Stomach (tissue), 9 donors: ENCODE data around the gene METRNL. TPM values are rescaled to one million over a fixed set of nuclear protein-coding genes. Genes with fewer than 3 reads are reported as not detected.

Experiments
- DNase-seq, 2 donors: peaks; one replicate each; pipeline versions ENCODE4 v3.0.0 to v3.0.0-alpha.2; 2013 to 2019
- H3K27ac ChIP-seq, 5 donors: fragments of 200-600 bp in 4 of 5; sonication (generic) in 4 of 5; one replicate each; pipeline ENCODE4 v1.5.1; 2013 to 2019; ENCODE audit warnings: mild to moderate bottlenecking in 1 of 5, moderate library complexity in 1 of 5
- H3K27me3 ChIP-seq, 3 donors: fragments of 200-600 bp; sonication (generic); one replicate each; pipeline ENCODE4 v1.5.1; 2017 to 2019; ENCODE audit warnings: mixed run types in 1 of 3
- H3K36me3 ChIP-seq, 4 donors: fragments of 200-600 bp; sonication (generic); 1 replicate in 3 of 4; 2 replicates in 1 of 4; pipeline ENCODE4 v1.5.1; 2016 to 2019
- H3K4me1 ChIP-seq, 4 donors: fragments of 200-600 bp; sonication (generic); one replicate each; pipeline ENCODE4 v1.5.1; 2016 to 2019
- H3K4me3 ChIP-seq, 4 donors: fragments of 200-600 bp; sonication (generic) in 3 of 4; one replicate each; pipeline ENCODE4 v1.5.1; 2016 to 2019; ENCODE audit warnings: mild to moderate bottlenecking in 1 of 4
- H3K9me3 ChIP-seq, 4 donors: fragments of 200-600 bp; sonication (generic); one replicate each; pipeline ENCODE4 v1.5.1; 2016 to 2019
- CTCF ChIP-seq, 7 experiments: fragments of 450-650 bp in 4 of 7; fragments of 200-600 bp in 3 of 7; sonication (generic) in 3 of 7; IDR thresholded peaks; one replicate each; pipeline ENCODE4 v1.5.1; 2016 to 2019; ENCODE audit warnings: antibody characterized with exemption in 7 of 7, control low read depth in 2 of 7, mild to moderate bottlenecking in 1 of 7
- EP300 ChIP-seq: sonication (generic); formaldehyde crosslinking; IDR thresholded peaks from one replicate; pipeline ENCODE4 v1.6.1; 2017; ENCODE audit warnings: antibody characterized with exemption
- POLR2A ChIP-seq, 4 donors: fragments of 450-650 bp; IDR thresholded peaks; one replicate each; pipeline ENCODE4 v1.6.1; 2016; ENCODE audit warnings: antibody characterized with exemption in 4 of 4, control low read depth in 2 of 4, mild to moderate bottlenecking in 1 of 4, moderate library complexity in 1 of 4
- POLR2AphosphoS5 ChIP-seq, 3 donors: sonication (generic); formaldehyde crosslinking; IDR thresholded peaks; one replicate each; pipeline ENCODE4 v1.6.1; 2016; ENCODE audit warnings: antibody characterized with exemption in 3 of 3
- WGBS, 5 donors: extraction: QIAGEN DNeasy Blood & Tissue Kit in 3 of 5; methylation state at CpG; one replicate each; pipeline versions ENCODE4 v1.1.5 to v1.1.7; 2013 to 2018; 5-methylcytosine and 5-hydroxymethylcytosine counted together
- intact Hi-C: fragments of 100-400 bp; cut with DNase I; formaldehyde crosslinking; loops from one replicate; pipeline ENCODE4 v1.15.1; 2023; ENCODE audit warnings: low total_unique reads
- polyA plus RNA-seq, 3 donors: library from polyadenylated mRNA; stranded (reverse); fragments of 200-250 nt; gene quantifications; one replicate each; pipeline ENCODE4 v1.2.3, GENCODE V29; 2013
- total RNA-seq, 5 donors: library from RNA; depleted of rRNA; stranded (reverse); fragments of >200 nt; gene quantifications; one replicate each; pipeline versions ENCODE4 v1.1.0 to v1.2.3, GENCODE V29; 2014 to 2016
- donor health status: healthy with polysubstance abuse.
- donor health status: Bipolar disorder and iron deficiency.
- donor health status: healthy.

METRNL gene
- total and polyA plus RNA-seq, 8 donors, result 25.7 to 452 (median 42.5) TPM

DNA sequence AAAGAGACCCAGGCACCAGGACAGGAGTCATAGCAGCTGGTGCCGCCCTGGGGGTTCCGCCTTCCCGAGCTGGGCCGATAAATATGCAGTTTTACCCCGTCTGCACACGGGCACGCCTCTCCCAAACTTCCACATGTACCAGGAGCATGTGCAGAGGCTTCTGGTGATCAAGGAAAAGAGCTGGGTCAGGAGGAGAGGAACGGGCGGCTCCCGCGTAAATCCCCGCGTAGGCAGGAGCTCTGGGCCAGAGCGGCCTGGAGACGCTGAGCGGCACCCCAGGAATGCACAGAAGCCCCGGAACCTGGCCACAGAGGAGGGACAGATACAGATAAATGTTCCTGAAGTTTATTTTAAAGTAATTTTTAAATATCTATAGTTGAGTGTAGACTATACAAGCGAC lies 46.6 kb upstream of the METRNL start:
- no peaks in the 10 kb centered on the region for H3K9me3 ChIP-seq
- peak in 1 of 2 donors; percentile 13 for DNase-seq
- intact Hi-C loops, result no loop called here
- no peaks in the 10 kb centered on the region for H3K27me3 ChIP-seq
- no peak overlapping the region for H3K27ac ChIP-seq
- H3K4me3 ChIP-seq, result no peak overlapping the region
- 95 to 97% (median 97%) methylated on average over 18 of the region's 18 CpGs for WGBS, 5 donors
- no peaks in the 10 kb centered on the region for H3K4me1 ChIP-seq
- TF ChIP-seq CTCF (IDR thresholded peaks at IDR 0.05) (no peak), POLR2AphosphoS5 (IDR thresholded peaks at IDR 0.05) (no peak), EP300 (no peak), POLR2A (IDR thresholded peaks at IDR 0.05) (no peak)
- peaks cover 0 to 48% (median 37%) of the 10 kb centered on the region in 4 donors for H3K36me3 ChIP-seq

DNA sequence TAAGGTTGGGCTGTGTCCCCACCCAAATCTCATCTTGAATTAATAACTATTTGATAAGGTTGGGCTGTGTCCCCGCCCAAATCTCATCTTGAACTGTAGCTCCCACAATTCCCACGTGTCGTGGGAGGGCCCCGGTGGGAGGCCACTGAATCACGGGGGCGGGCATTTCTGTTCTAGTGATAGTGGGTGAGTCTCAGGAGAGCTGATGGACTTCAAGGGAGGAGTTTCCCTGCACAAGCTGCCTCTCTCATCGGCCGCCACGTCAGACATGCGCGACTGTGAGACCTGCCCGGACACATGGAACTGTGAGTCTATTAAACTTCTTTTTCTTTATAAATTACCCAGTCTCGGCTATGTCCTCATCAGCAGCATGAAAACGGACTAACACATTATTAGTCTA lies 44.9 kb upstream of the METRNL start:
- Histone ChIP-seq H3K27me3 (no peaks in the 10 kb centered on the region), H3K9me3 (no peaks in the 10 kb centered on the region), H3K4me3 (no peak overlapping the region), H3K36me3 (peaks cover 0 to 45% (median 39%) of the 10 kb centered on the region in 4 donors), H3K4me1 (no peaks in the 10 kb centered on the region), H3K27ac (no peak overlapping the region)
- 86 to 98% (median 97%) methylated on average over 14 of the region's 14 CpGs for WGBS, 5 donors
- intact Hi-C loops, result no loop called here
- no peak for DNase-seq
- TF ChIP-seq EP300 (no peak), POLR2AphosphoS5 (IDR thresholded peaks at IDR 0.05) (no peak), CTCF (IDR thresholded peaks at IDR 0.05) (no peak), POLR2A (IDR thresholded peaks at IDR 0.05) (no peak)

GRCh38 chr17:83035722-83036121 lies 43.7 kb upstream of the METRNL start:
- Histone ChIP-seq H3K27ac (no peak overlapping the region), H3K27me3 (no peaks in the 10 kb centered on the region)
- intact Hi-C loops, result no loop called here

DNA sequence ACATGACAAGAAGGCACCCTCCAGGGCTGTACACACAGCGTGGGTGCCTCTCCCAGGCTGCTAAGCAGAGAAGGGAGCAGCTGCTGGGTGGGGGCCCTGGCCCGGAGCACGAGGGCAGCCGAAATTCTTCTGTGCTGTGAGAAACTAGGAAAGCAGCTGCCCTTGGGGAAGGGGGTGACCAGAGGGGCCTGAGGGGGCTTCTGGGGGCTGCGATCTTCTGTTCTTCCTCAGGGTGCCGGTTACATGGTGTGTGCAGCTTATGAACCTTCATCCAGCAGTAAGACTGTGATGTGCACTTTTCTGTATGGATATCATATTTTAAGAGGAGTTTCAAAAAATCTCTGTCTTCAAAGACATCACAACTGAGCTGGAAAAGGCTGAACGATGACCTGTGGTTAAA lies 43.2 kb upstream of the METRNL start:
- H3K9me3 ChIP-seq, result peaks cover 0 to 6% (median 2%) of the 10 kb centered on the region in 4 donors
- H3K4me3 ChIP-seq, result no peak overlapping the region
- intact Hi-C loops, result no loop called here
- no peaks in the 10 kb centered on the region for H3K4me1 ChIP-seq
- 94 to 97% (median 96%) methylated on average over 7 of the region's 7 CpGs for WGBS, 5 donors
- TF ChIP-seq POLR2A (IDR thresholded peaks at IDR 0.05) (no peak), CTCF (IDR thresholded peaks at IDR 0.05) (no peak), POLR2AphosphoS5 (IDR thresholded peaks at IDR 0.05) (no peak), EP300 (no peak)
- no peaks in the 10 kb centered on the region for H3K27me3 ChIP-seq
- DNase-seq, result no peak
- peaks cover 0 to 43% (median 31%) of the 10 kb centered on the region in 4 donors for H3K36me3 ChIP-seq
- no peak overlapping the region for H3K27ac ChIP-seq

More at GRCh38 chr17:83035722-83036121, 43.7 kb upstream of the METRNL start:
- TF ChIP-seq EP300 (no peak), POLR2AphosphoS5 (IDR thresholded peaks at IDR 0.05) (no peak), CTCF (IDR thresholded peaks at IDR 0.05) (no peak), POLR2A (IDR thresholded peaks at IDR 0.05) (no peak)
- peaks cover 0 to 43% (median 34%) of the 10 kb centered on the region in 4 donors for H3K36me3 ChIP-seq
- peaks cover 0 to 1% (median 0%) of the 10 kb centered on the region in 4 donors for H3K9me3 ChIP-seq
- 69 to 98% (median 89%) methylated on average over 13 of the region's 13 CpGs for WGBS, 5 donors
- H3K4me3 ChIP-seq, result no peak overlapping the region
- no peaks in the 10 kb centered on the region for H3K4me1 ChIP-seq
- no peak for DNase-seq
